GM15510 (cell line): ENCODE results near the gene AKAIN1.

Experiments
- POLR2A ChIP-seq: IDR thresholded peaks from 3 replicates; pipeline ENCODE4 v1.6.1; 2011; ENCODE audit warnings: borderline replicate concordance; ENCODE audit not compliant: insufficient read length; ENCODE audit errors: extremely low read depth

The AKAIN1 gene

DNA sequence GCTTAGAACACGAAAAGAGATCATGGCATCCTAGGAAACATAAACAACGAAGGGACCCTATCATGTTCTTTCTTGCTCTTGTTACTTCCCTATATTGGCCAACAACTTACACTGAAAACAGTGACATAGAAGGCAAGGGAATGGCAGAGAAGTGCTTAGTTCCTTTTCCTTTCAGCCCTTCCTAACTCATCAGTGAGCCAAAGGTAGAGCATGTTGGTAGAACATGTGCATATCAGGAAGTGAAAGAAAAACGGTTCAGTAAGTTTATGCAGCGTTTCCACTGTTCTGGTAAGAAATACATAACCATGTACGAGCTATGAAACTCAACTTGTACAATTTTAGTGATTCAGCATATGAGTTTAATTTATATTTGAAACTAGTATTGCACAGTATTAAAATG, 21.7 kb downstream of the AKAIN1 start:
- TF ChIP-seq POLR2A = no peak

DNA sequence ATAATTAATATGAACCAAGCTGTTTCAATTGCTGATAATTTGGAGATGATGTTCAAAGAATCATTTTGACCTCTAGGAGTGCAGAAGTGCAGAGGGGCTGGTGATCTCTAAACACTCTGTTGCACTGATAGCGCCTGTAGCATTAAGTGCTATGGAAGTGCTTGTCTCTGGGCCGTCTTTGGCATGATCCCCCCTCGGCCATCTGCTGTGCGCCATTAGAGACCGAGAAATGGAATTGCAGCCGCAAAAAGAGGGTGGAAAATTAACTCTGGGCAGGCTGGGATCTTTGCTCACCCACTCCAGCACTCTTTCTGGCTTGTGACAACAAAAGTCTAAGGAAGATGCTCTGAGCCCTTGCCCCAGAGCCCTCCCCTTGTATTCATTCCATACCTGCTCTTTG, 23.4 kb downstream of the AKAIN1 start:
- no peak for TF ChIP-seq POLR2A

DNA sequence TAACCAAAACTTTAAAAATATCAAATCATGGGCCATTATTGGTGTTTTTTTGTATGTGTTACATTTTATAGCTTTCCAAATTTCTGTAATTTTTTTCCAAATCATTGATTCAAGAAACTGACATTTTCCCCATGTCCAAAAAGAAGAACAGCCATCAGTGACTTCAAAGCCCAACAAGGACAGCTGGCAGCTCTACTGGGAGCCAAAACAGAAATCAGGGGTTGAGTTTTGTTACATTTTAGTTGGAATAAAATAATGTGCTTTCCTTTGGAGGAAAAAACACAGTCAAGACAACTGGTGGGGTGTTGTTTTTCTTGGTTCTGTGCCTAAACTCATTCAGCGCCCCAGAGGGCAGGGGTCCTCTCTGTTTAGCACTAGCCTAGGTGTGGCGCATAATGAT, 23.8 kb downstream of the AKAIN1 start:
- TF ChIP-seq POLR2A = no peak

GRCh38 chr18:5167831-5168230, 29.2 kb downstream of the AKAIN1 start:
- no peak for TF ChIP-seq POLR2A

GRCh38 chr18:5166606-5167280, 30.3 kb downstream of the AKAIN1 start:
- no peak for TF ChIP-seq POLR2A

- no peak for TF ChIP-seq POLR2A
Observed at GRCh38 chr18:5164903-5165302, 32.2 kb downstream of the AKAIN1 start.

GRCh38 chr18:5162111-5162510, 34.9 kb downstream of the AKAIN1 start:
- no peak for TF ChIP-seq POLR2A

GRCh38 chr18:5159080-5159479, 38.0 kb downstream of the AKAIN1 start:
- TF ChIP-seq POLR2A = no peak

- no peak for TF ChIP-seq POLR2A
Observed at GRCh38 chr18:5158587-5158986, 38.5 kb downstream of the AKAIN1 start.

DNA sequence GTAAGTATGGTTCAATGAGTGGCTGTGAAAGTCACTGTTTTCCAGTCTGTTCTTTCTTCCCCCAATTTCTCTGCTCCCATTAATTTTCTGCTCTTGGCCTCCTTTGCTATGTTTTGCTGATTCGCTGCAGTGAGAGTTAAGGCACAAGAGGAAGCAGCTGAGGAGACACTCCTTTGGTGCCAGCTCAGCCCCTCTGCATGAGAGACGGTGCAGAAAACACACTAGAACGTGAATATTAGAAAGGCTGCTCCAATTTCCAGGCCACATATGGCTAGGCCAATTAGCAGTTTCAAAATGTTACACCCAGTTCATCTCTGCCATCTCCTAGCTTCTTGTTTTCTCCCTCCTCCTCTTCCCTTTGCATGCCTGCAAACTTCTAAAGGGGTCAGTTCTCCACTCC, 38.9 kb downstream of the AKAIN1 start:
- TF ChIP-seq POLR2A = no peak

GRCh38 chr18:5155907-5156287, 41.2 kb downstream of the AKAIN1 start:
- TF ChIP-seq POLR2A = no peak

DNA sequence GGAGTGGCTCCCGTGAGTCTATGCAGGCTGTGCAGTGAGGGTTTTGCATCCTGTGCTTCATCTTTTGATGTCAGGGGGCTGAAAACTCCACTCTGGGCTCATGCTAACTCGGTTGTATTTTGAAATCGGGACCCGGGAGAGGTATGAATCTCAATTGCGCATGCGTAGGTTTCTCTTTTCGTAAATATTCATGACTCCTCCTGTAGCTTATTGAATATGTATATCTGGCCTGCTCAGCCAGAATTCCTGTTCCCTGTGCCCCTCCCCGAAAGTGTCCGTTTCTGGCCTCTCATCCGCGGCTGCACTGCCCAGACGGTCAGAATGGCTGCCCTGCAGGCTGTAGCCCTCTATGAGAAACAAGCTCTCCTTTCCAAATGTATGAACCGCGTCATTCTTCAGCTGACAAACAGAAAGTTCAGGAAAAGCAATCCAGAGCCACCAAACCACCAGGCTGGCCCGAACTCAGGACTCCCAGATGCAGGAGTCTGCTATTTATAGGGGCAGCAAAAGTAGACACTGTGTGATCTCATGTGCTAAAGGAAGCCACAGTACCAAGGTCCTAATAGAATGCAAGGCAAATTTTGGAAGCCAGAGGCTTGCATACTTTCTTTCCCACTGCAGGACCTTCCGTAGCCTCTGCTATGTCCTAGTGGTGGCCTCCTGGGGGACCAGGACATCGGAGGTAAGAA, 41.7 kb downstream of the AKAIN1 start:
- no peak for TF ChIP-seq POLR2A

DNA sequence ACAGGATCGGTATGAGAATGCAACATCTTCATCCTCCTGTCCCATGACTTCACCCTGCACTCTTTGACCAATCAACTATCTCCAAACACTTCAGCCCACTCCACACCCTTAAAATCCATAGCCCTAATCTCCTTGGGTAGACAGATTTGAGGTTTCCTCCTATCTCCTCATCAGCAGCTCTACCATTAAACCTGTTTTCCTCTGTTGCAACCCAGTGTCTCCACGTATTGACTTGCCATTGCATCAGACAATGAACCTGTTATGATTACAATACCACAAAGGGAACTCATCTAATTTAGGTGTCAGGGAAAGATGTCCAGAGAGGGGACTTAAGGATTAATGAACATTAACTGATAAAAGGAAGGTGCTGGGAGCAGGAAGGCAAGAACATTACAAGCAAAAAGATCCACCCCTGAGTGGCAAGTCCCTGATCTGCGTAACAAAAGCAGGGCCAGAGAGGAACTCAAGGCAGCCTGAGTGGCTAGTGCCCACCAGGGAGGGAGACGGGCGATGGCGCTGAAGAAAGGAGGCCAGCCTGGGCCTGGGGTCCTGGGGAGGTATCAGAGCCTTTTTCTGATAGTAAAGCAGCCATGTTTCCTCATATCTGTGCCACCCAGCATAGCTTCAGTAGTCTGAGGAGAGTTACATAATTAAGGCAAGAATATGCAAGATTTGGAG, 44.6 kb downstream of the AKAIN1 start:
- TF ChIP-seq POLR2A = no peak

DNA sequence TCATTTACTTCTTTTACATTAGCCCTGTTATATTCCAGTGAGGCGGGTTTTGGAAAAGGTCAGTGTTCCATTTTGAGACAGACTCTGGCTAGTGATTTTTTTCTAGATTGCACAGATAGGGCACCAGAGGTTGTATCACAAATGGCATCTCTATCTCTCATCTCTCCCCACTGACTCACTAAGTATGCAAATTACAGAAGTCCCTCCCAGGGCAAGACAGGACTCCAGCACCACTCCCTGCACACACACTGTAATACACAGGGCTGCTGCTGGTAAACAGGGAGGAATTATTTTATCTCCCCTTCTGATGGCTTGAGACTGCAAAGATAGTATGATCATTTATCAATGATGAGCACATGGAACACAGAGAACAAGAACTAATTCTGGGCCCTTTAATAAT, 46.2 kb downstream of the AKAIN1 start:
- no peak for TF ChIP-seq POLR2A

DNA sequence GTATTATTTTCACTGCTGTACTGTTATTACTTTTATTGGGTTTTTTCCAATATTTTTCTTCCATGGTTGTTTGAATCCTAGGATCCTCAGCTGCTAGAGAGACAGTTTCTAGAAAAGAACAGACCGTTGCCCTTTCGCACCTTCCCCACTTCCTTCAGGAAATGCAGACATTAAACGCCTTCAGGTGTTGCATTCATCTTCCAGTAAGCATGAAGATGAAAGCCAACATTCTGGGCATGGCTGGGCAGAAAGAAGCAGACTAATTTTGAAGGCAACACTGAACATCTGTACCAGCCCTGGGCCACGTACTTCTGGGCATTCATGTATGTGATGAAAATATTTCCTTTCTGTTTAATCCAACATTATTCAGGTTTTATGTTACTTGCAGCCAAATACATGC, 51.0 kb downstream of the AKAIN1 start:
- no peak for TF ChIP-seq POLR2A
